OCI-LY7 (cell line): Measurements from ENCODE around the gene ADAMTS17. TPM values are rescaled to one million over a fixed set of nuclear protein-coding genes. Genes with fewer than 3 reads are reported as not detected.

ENCODE experiments used
- BruUV-seq: library from RNA; stranded (reverse); fragments of 400-500 nt; replicated peaks from 2 replicates; lab custom pipeline; 2021; lab: Mats Ljungman, UMichigan
- CTCF ChIA-PET: fragments of 300-600 bp; sonication (Branson Sonifier 250); formaldehyde crosslinking; loops from one replicate; lab custom pipeline; 2022; ENCODE audit warnings: antibody characterized with exemption; ENCODE audit not compliant: unreplicated experiment; lab: Charles Lee
- POLR2A ChIA-PET: fragments of 300-600 bp; sonication (Branson Sonifier 250); formaldehyde crosslinking; loops from one replicate; lab custom pipeline; 2022; ENCODE audit warnings: antibody characterized with exemption; lab: Charles Lee
- DNase-seq: peaks from one replicate; pipeline ENCODE4 v3.0.0-alpha.2; 2015; ENCODE audit warnings: low spot score
- H2AFZ ChIP-seq: fragments of 200-600 bp; sonication (generic), shearing (Covaris generic); 2 replicates; pipeline ENCODE4 v1.6.1; 2014; ENCODE audit warnings: mild to moderate bottlenecking, antibody characterized with exemption, low read length, moderate library complexity
- H3K27ac ChIP-seq: fragments of 200-600 bp; sonication (generic); 2 replicates; pipeline ENCODE4 v1.5.1; 2014; ENCODE audit warnings: mixed run types, low read depth, mild to moderate bottlenecking, moderate library complexity, low read length, inconsistent platforms; ENCODE audit not compliant: poor library complexity, severe bottlenecking
- H3K36me3 ChIP-seq: fragments of 200-600 bp; sonication (generic); 2 replicates; pipeline ENCODE4 v1.6.1; 2014; ENCODE audit warnings: mild to moderate bottlenecking, antibody characterized with exemption, low read length, moderate library complexity, mixed read lengths; ENCODE audit not compliant: insufficient read depth
- H3K4me1 ChIP-seq: fragments of 200-600 bp; sonication (generic); 2 replicates; pipeline ENCODE4 v1.5.1; 2014; ENCODE audit warnings: mild to moderate bottlenecking, low read length; ENCODE audit not compliant: insufficient read depth, poor library complexity, severe bottlenecking
- H3K4me2 ChIP-seq: fragments of 200-600 bp; sonication (generic); 2 replicates; pipeline ENCODE4 v1.6.1; 2014; ENCODE audit warnings: mild to moderate bottlenecking, low read length
- H3K4me3 ChIP-seq: fragments of 200-600 bp; sonication (generic); 2 replicates; pipeline ENCODE4 v1.5.1; 2014; ENCODE audit warnings: mild to moderate bottlenecking, low read depth, low read length; ENCODE audit not compliant: poor library complexity, severe bottlenecking
- H3K79me2 ChIP-seq: fragments of 200-600 bp; sonication (generic); 2 replicates; pipeline ENCODE4 v1.6.1; 2016; ENCODE audit warnings: low read depth, mild to moderate bottlenecking, low read length, moderate library complexity, mixed read lengths; ENCODE audit not compliant: insufficient read depth
- H3K9me2 ChIP-seq: fragments of 200-600 bp; sonication (generic); 2 replicates; pipeline ENCODE4 v1.6.1; 2016; ENCODE audit warnings: mild to moderate bottlenecking, low read length, mixed read lengths; ENCODE audit not compliant: insufficient read depth
- H3K9me3 ChIP-seq: fragments of 200-600 bp; sonication (generic); 2 replicates; pipeline ENCODE4 v1.6.1; 2014; ENCODE audit warnings: mild to moderate bottlenecking, mixed run types, low read length, mixed read lengths
- H4K20me1 ChIP-seq: fragments of 200-600 bp; sonication (generic); 2 replicates; pipeline ENCODE4 v1.6.1; 2014; ENCODE audit warnings: mild to moderate bottlenecking, antibody characterized with exemption, low read length, moderate library complexity, mixed read lengths; ENCODE audit not compliant: insufficient read depth
- CTCF ChIP-seq: fragments of 200-600 bp; sonication (generic); conservative IDR thresholded peaks from 2 replicates; pipeline ENCODE4 v1.5.1; 2014; ENCODE audit warnings: mild to moderate bottlenecking, antibody characterized with exemption, low read length, moderate library complexity, mixed read lengths
- EZH2phosphoT487 ChIP-seq: fragments of 200-600 bp; sonication (generic); IDR thresholded peaks from 2 replicates; pipeline ENCODE4 v1.6.1; 2018; ENCODE audit warnings: low read depth, borderline replicate concordance, mild to moderate bottlenecking, mixed run types, antibody characterized with exemption, low read length, moderate library complexity, mixed read lengths
- intact Hi-C: fragments of 100-400 bp; cut with micrococcal nuclease; formaldehyde crosslinking; loops from one replicate; pipeline ENCODE4 v1.10.0; 2022; ENCODE audit not compliant: unreplicated experiment
- total RNA-seq, 2 experiments: library from RNA; depleted of rRNA in 1 of 2; stranded (reverse); fragments of >200 nt in 1 of 2; shearing (Covaris generic) in 1 of 2; gene quantifications; 2 replicates each; pipeline ENCODE4 v1.2.3, GENCODE V29; 2014 to 2022

Gene ADAMTS17
- total RNA-seq, 2 experiments from 2014 or later = not detected

- Histone ChIP-seq H2AFZ (no peak overlapping the region), H3K4me2 (no peak overlapping the region), H3K9me2 (no peaks in the 10 kb centered on the region), H3K27ac (no peak overlapping the region), H3K4me1 (no peaks in the 10 kb centered on the region), H3K79me2 (no peaks in the 10 kb centered on the region), H3K36me3 (no peaks in the 10 kb centered on the region), H3K4me3 (no peak overlapping the region), H4K20me1 (no peaks in the 10 kb centered on the region), H3K9me3 (no peaks in the 10 kb centered on the region)
- intact Hi-C loops = no loop called here
- no TSS peak for BruUV-seq
- DNase-seq = no peak
- POLR2A ChIA-PET = interaction anchor here (0.6 kb wide), 1 partner anchor 1368 kb away, joined by 3 read pairs; no protein-coding TSS in a partner anchor
- TF ChIP-seq EZH2phosphoT487 = no peak
- no peak for TF ChIP-seq CTCF
- CTCF ChIA-PET = no interaction called here
Measured at GRCh38 chr15:99997112-99997651, 344.6 kb downstream of the ADAMTS17 start.

GRCh38 chr15:99996660-99997059 lies 345.1 kb downstream of the ADAMTS17 start:
- Histone ChIP-seq H3K4me3 (no peak overlapping the region), H3K4me1 (no peaks in the 10 kb centered on the region), H3K9me2 (no peaks in the 10 kb centered on the region), H3K27ac (no peak overlapping the region), H3K9me3 (no peaks in the 10 kb centered on the region), H3K79me2 (no peaks in the 10 kb centered on the region), H3K4me2 (no peak overlapping the region), H3K36me3 (no peaks in the 10 kb centered on the region), H4K20me1 (no peaks in the 10 kb centered on the region), H2AFZ (no peak overlapping the region)
- BruUV-seq = no TSS peak
- ChIA-PET CTCF (no interaction called here), POLR2A (interaction anchor here (0.6 kb wide), 1 partner anchor 1368 kb away, joined by 3 read pairs; no protein-coding TSS in a partner anchor)
- TF ChIP-seq EZH2phosphoT487 = no peak
- TF ChIP-seq CTCF = no peak
- no peak for DNase-seq
- intact Hi-C loops = no loop called here

GRCh38 chr15:99995543-99995942 lies 346.2 kb downstream of the ADAMTS17 start:
- H2AFZ ChIP-seq = no peak overlapping the region
- no peaks in the 10 kb centered on the region for H4K20me1 ChIP-seq
- DNase-seq = no peak
- TF ChIP-seq EZH2phosphoT487 (no peak), CTCF (no peak)
- H3K79me2 ChIP-seq = no peaks in the 10 kb centered on the region
- H3K9me3 ChIP-seq = no peaks in the 10 kb centered on the region
- no TSS peak for BruUV-seq
- H3K9me2 ChIP-seq = no peaks in the 10 kb centered on the region
- H3K4me1 ChIP-seq = no peaks in the 10 kb centered on the region
- intact Hi-C loops = no loop called here
- no peak overlapping the region for H3K4me2 ChIP-seq
- no peaks in the 10 kb centered on the region for H3K36me3 ChIP-seq
- H3K27ac ChIP-seq = no peak overlapping the region
- POLR2A ChIA-PET = no interaction called here
- CTCF ChIA-PET = no interaction called here
- H3K4me3 ChIP-seq = no peak overlapping the region
